HEK293T (cell line): ENCODE data around the gene CDH13.

Experiments
- CTCF ChIA-PET: fragments of 350-600 bp; formaldehyde crosslinking; extraction: SDS; loops from one replicate; lab custom pipeline; 2021; ENCODE audit warnings: antibody characterized with exemption, inconsistent platforms; lab: Yijun Ruan, JAX
- POLR2A ChIA-PET: fragments of 350-600 bp; formaldehyde crosslinking; extraction: SDS; loops from one replicate; lab custom pipeline; 2020; ENCODE audit warnings: antibody characterized with exemption, inconsistent platforms; lab: Yijun Ruan, JAX
- DNase-seq: peaks from one replicate; pipeline ENCODE4 v3.0.0; 2012; ENCODE audit warnings: mixed read lengths; ENCODE audit errors: extremely low spot score
- ARNT ChIP-seq: fragments of 450-650 bp; IDR thresholded peaks from 2 replicates; pipeline ENCODE4 v1.6.1; 2017; ENCODE audit warnings: mild to moderate bottlenecking
- BHLHE40 ChIP-seq: fragments of 450-650 bp; IDR thresholded peaks from 2 replicates; pipeline ENCODE4 v1.6.1; 2016; ENCODE audit warnings: mild to moderate bottlenecking, moderate library complexity, borderline replicate concordance
- CTBP1 ChIP-seq: fragments of 450-650 bp; IDR thresholded peaks from 2 replicates; pipeline ENCODE4 v1.6.1; 2016; ENCODE audit warnings: borderline replicate concordance
- ELF4 ChIP-seq: fragments of 450-650 bp; IDR thresholded peaks from 2 replicates; pipeline ENCODE4 v1.6.1; 2017; ENCODE audit warnings: antibody characterized with exemption
- FOXA1 ChIP-seq: fragments of 450-650 bp; IDR thresholded peaks from 2 replicates; pipeline ENCODE4 v1.6.1; 2016; ENCODE audit warnings: mild to moderate bottlenecking
- FOXK2 ChIP-seq: fragments of 450-650 bp; IDR thresholded peaks from 2 replicates; pipeline ENCODE4 v1.6.1; 2016; ENCODE audit warnings: mild to moderate bottlenecking
- FOXM1 ChIP-seq: fragments of 450-650 bp; IDR thresholded peaks from 2 replicates; pipeline ENCODE4 v1.6.1; 2017; ENCODE audit warnings: mild to moderate bottlenecking, borderline replicate concordance
- HDGF ChIP-seq: fragments of 450-650 bp; IDR thresholded peaks from 2 replicates; pipeline ENCODE4 v1.6.1; 2017; ENCODE audit warnings: antibody characterized with exemption, borderline replicate concordance
- L3MBTL2 ChIP-seq: fragments of 450-650 bp; conservative IDR thresholded peaks from 2 replicates; pipeline ENCODE4 v1.6.1; 2016; ENCODE audit warnings: mild to moderate bottlenecking
- LEF1 ChIP-seq: fragments of 450-650 bp; IDR thresholded peaks from 2 replicates; pipeline ENCODE4 v1.6.1; 2017; ENCODE audit warnings: mild to moderate bottlenecking, borderline replicate concordance
- NFRKB ChIP-seq: fragments of 450-650 bp; IDR thresholded peaks from 2 replicates; pipeline ENCODE4 v1.6.1; 2016; ENCODE audit warnings: mild to moderate bottlenecking, moderate library complexity
- SP1 ChIP-seq: fragments of 450-650 bp; IDR thresholded peaks from 2 replicates; pipeline ENCODE4 v1.6.1; 2017
- SUZ12 ChIP-seq: fragments of 450-650 bp; IDR thresholded peaks from 2 replicates; pipeline ENCODE4 v1.6.1; 2016; ENCODE audit warnings: mild to moderate bottlenecking
- TARDBP ChIP-seq: fragments of 450-650 bp; IDR thresholded peaks from 2 replicates; pipeline ENCODE4 v1.6.1; 2016
- ZNF384 ChIP-seq: fragments of 450-650 bp; IDR thresholded peaks from 2 replicates; pipeline ENCODE4 v1.6.1; 2016
- TF ChIP-seq, protein P1 (sequence below): fragments of 450-650 bp; IDR thresholded peaks from 2 replicates; pipeline ENCODE4 v1.6.1; 2016

Gene CDH13

DNA sequence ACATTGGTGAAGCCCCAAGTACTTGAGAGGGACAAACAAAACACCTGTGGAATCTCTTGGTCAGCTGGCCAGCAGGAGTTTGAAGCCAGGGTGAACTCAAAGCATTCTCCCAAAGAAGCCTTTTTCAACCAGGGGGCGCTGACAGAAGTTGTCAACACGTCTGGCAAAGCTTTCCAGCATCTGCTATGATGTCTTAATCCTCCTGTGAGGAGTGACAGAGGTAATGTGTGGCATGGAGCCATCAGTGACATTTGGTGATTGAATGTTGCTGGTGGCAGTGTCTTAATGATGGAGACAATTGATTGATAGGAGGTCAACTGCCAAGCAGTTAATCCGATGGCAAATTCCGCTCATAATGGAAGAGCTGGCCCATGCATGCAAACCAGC is 923.4 kb downstream of the CDH13 start:
- CTCF ChIA-PET: no interaction called here
- POLR2A ChIA-PET: no interaction called here
- DNase-seq: no peak
- no peak for TF ChIP-seq SUZ12
- TF ChIP-seq L3MBTL2: no peak
- no peak for TF ChIP-seq LEF1
- no peak for TF ChIP-seq ZNF384
- TF ChIP-seq, protein P1, sequence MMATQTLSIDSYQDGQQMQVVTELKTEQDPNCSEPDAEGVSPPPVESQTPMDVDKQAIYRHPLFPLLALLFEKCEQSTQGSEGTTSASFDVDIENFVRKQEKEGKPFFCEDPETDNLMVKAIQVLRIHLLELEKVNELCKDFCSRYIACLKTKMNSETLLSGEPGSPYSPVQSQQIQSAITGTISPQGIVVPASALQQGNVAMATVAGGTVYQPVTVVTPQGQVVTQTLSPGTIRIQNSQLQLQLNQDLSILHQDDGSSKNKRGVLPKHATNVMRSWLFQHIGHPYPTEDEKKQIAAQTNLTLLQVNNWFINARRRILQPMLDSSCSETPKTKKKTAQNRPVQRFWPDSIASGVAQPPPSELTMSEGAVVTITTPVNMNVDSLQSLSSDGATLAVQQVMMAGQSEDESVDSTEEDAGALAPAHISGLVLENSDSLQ: no peak
- TF ChIP-seq FOXK2: no peak
- no peak for TF ChIP-seq SP1
- no peak for TF ChIP-seq HDGF
- TF ChIP-seq ELF4: no peak
- TF ChIP-seq FOXA1: no peak
- no peak for TF ChIP-seq FOXM1

DNA sequence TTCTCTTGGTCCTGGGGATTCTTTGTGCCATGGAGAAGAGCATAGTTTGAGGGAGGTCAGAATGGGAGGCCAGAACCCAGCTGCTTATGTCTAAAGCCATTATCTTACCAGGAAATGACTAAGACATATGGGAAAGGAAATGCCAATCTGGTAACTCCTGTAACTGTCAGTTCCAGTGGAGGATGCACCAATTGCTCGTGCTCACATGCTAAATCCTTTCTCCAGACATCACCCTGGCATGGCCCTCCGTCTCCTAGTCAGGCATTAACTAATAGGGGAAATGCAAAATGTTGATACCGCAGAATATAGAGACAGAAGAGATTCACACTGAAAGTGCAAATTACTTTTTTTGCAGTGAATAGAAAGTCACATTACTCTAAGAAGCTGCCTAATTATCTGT is 925.5 kb downstream of the CDH13 start:
- TF ChIP-seq LEF1: no peak
- no peak for TF ChIP-seq FOXM1
- no peak for TF ChIP-seq FOXK2
- TF ChIP-seq SUZ12: no peak
- TF ChIP-seq, protein P1: no peak
- no peak for TF ChIP-seq CTBP1
- no peak for TF ChIP-seq ZNF384
- TF ChIP-seq ARNT: no peak
- TF ChIP-seq BHLHE40: no peak
- no peak for TF ChIP-seq NFRKB
- no peak for TF ChIP-seq TARDBP
- ChIA-PET POLR2A (no interaction called here), CTCF (no interaction called here)
- no peak for DNase-seq

DNA sequence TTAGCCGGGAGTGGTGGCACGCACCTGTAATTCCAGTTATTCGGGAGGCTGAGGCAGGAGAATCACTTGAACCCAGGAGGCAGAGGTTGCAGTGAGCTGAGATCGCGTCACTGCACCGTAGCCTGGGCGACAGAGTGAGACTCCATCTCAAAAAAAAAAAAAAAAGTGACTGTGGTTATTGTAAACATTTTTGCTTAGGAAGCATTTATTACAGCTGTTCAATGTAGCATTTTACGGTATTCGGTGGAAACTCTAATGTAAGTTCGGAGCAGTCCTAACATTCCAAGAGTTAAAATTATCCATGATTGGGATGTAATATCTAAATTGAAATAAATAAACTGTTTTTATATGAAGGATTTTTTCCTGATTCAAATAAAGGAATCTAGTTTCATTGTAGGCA is 926.2 kb downstream of the CDH13 start:
- CTCF ChIA-PET: interaction anchor here (1.0 kb wide), 1 partner anchor 439 kb away, joined by 3 read pairs; no protein-coding TSS in a partner anchor
- no peak for DNase-seq
- TF ChIP-seq TARDBP (no peak), SUZ12 (no peak), FOXM1 (no peak), BHLHE40 (no peak)
- POLR2A ChIA-PET: no interaction called here

DNA sequence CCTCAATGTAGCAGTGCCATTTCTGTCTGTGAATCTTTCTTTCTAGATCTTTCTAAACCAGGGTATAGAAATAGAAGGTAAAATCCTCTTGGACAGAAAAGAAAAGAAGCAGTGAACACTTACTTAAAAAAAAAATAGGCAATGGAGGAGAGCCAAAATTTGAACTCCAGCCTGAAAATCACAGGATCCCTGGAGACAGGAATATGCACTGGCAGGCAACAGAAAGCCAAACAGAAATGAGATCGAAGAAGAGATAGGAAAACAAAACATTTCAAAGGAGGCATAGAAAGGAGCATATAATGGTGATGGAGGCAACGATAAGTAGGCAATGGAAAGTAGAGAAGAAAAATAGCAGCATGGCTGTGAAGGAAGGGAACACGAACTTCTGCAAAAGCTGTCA is 927.3 kb downstream of the CDH13 start:
- no peak for TF ChIP-seq FOXK2
- TF ChIP-seq ARNT: no peak
- no peak for TF ChIP-seq LEF1
- TF ChIP-seq ZNF384: no peak
- no peak for TF ChIP-seq ELF4
- no peak for TF ChIP-seq L3MBTL2
- no peak for TF ChIP-seq FOXM1
- no peak for TF ChIP-seq FOXA1
- no peak for TF ChIP-seq SUZ12
- no peak for TF ChIP-seq BHLHE40
- TF ChIP-seq, protein P1: no peak
- no peak for TF ChIP-seq TARDBP
- no peak for TF ChIP-seq CTBP1
- TF ChIP-seq SP1: no peak
- no peak for TF ChIP-seq HDGF
- TF ChIP-seq NFRKB: no peak
- POLR2A ChIA-PET: no interaction called here
- CTCF ChIA-PET: no interaction called here
- DNase-seq: no peak

DNA sequence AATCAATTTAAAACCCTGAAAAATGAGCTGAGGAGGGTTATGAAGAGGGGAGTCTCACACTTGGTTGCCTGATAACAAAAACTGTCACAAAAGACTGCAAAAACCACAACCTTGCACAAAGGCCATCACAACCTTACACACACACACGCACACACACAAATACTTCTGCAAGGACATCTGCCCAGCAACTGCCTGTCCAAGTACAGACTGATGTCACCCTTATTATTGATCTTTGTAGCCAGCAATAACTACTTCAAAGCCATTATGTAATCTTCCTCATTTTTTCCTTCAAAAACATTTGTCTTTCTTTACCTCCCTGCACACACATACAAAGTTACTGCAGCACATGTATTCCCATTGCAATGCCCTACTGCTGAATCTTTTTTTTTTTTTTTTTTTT is 927.8 kb downstream of the CDH13 start:
- TF ChIP-seq SP1 (no peak), ZNF384 (no peak), SUZ12 (no peak), LEF1 (no peak), NFRKB (no peak), HDGF (no peak), FOXA1 (no peak), BHLHE40 (no peak), TARDBP (no peak), CTBP1 (no peak), FOXK2 (no peak), ELF4 (no peak), FOXM1 (no peak), ARNT (no peak), L3MBTL2 (no peak)
- TF ChIP-seq, protein P1: no peak
- CTCF ChIA-PET: no interaction called here

DNA sequence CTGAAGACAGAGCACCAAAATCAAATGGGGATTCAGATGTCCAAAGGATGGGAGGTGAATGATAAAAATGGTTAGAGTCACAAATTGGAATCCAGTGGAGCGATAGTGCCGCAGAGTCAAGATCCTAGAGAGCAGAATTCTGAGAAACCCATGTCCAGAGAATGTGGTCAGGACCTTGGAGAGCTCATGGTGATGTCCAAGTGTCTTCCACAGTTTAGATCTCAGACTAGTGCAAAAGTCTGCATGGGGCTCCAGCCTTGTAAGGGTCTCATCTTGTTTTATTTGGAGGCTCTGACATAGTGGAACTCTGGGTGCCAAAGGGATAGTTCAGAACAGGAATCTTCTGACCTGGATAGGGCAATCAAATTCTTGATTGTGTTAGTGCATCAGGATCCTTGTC is 935.1 kb downstream of the CDH13 start:
- ChIA-PET POLR2A (no interaction called here), CTCF (no interaction called here)
- no peak for TF ChIP-seq L3MBTL2
- TF ChIP-seq BHLHE40: no peak
- no peak for TF ChIP-seq ELF4
- no peak for TF ChIP-seq SP1
- TF ChIP-seq FOXK2: no peak
- no peak for TF ChIP-seq FOXA1
- no peak for TF ChIP-seq ARNT
- no peak for TF ChIP-seq FOXM1
- no peak for TF ChIP-seq TARDBP
- DNase-seq: no peak

More for the DNA sequence above, 927.8 kb downstream of the CDH13 start:
- POLR2A ChIA-PET: no interaction called here
- DNase-seq: no peak
